ENCODE results near the gene PROCR.

DNA sequence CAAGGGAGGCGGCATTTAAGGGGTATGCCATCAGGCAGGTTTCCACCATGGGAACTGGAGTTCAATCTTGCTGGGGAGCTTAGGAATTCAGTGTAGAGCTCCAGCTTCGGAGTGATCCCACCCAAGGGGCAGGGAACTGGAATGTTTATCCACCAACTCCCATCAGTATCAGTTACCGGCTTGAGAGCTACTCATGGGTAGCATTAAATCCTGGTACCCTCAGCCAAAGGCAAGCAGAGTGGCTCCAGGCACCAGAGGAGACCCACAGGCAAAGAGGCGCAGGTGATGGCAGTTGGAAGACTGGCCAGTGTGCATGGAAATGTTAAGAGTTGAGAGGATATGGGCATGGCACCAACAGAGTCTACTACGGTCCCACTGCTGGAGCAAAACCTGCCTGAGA lies 38.8 kb upstream of the PROCR start:
- TF ChIP-seq, protein P1, sequence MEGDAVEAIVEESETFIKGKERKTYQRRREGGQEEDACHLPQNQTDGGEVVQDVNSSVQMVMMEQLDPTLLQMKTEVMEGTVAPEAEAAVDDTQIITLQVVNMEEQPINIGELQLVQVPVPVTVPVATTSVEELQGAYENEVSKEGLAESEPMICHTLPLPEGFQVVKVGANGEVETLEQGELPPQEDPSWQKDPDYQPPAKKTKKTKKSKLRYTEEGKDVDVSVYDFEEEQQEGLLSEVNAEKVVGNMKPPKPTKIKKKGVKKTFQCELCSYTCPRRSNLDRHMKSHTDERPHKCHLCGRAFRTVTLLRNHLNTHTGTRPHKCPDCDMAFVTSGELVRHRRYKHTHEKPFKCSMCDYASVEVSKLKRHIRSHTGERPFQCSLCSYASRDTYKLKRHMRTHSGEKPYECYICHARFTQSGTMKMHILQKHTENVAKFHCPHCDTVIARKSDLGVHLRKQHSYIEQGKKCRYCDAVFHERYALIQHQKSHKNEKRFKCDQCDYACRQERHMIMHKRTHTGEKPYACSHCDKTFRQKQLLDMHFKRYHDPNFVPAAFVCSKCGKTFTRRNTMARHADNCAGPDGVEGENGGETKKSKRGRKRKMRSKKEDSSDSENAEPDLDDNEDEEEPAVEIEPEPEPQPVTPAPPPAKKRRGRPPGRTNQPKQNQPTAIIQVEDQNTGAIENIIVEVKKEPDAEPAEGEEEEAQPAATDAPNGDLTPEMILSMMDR (IDR thresholded peaks at IDR 0.05) = no peak
- TF ChIP-seq POLR2A (IDR thresholded peaks at IDR 0.05; ENCODE audit: low read depth) (no peak), EP300 (IDR thresholded peaks at IDR 0.05) (no peak)

Data from esophagus muscularis mucosa (tissue), 4 donors.